ENCODE results near the gene CELA1.

The CELA1 gene

GRCh38 chr12:51374361-51374760, 27.9 kb upstream of the CELA1 start:
- no peak for DNase-seq

- no peak for DNase-seq
These were observed 26.7 kb upstream of the CELA1 start for GRCh38 chr12:51373187-51373586.

GRCh38 chr12:51372021-51372420, 25.5 kb upstream of the CELA1 start:
- DNase-seq: no peak

GRCh38 chr12:51371295-51371953, 24.9 kb upstream of the CELA1 start:
- no peak for DNase-seq

GRCh38 chr12:51370667-51371066, 24.2 kb upstream of the CELA1 start:
- DNase-seq: no peak

- DNase-seq: no peak
These were observed 23.1 kb upstream of the CELA1 start for GRCh38 chr12:51369581-51369980.

GRCh38 chr12:51368640-51369517, 22.4 kb upstream of the CELA1 start:
- peak; percentile 95 for DNase-seq

- no peak for DNase-seq
These were observed 18.8 kb upstream of the CELA1 start for GRCh38 chr12:51365276-51365675.

- DNase-seq: no peak
These were observed 17.5 kb upstream of the CELA1 start for GRCh38 chr12:51364001-51364400.

- DNase-seq: no peak
These were observed 16.4 kb upstream of the CELA1 start for GRCh38 chr12:51362747-51363342.

- DNase-seq: no peak
These were observed 15.8 kb upstream of the CELA1 start for GRCh38 chr12:51362307-51362706.

GRCh38 chr12:51361161-51362016, 14.9 kb upstream of the CELA1 start:
- no peak for DNase-seq

GRCh38 chr12:51360315-51360714, 13.8 kb upstream of the CELA1 start:
- no peak for DNase-seq

- no peak for DNase-seq
These were observed 13.4 kb upstream of the CELA1 start for GRCh38 chr12:51359851-51360250.

- DNase-seq: no peak
These were observed 12.0 kb upstream of the CELA1 start for GRCh38 chr12:51358496-51358895.

GRCh38 chr12:51357374-51358047, 11.0 kb upstream of the CELA1 start:
- DNase-seq: peak; percentile 33

- peak; percentile 26 for DNase-seq
These were observed 5.5 kb upstream of the CELA1 start for GRCh38 chr12:51351913-51352532.

- DNase-seq: no peak
These were observed 2.5 kb upstream of the CELA1 start for GRCh38 chr12:51349026-51349425.

- DNase-seq: no peak
These were observed 1.6 kb upstream of the CELA1 start for GRCh38 chr12:51348116-51348515.

- DNase-seq: no peak
These were observed 798 bp downstream of the CELA1 start for GRCh38 chr12:51345681-51346080.

GRCh38 chr12:51343201-51343600, 3.3 kb downstream of the CELA1 start:
- no peak for DNase-seq

GRCh38 chr12:51342416-51342815, 4.1 kb downstream of the CELA1 start:
- DNase-seq: no peak
